Fibroblast of skin of scalp (primary cell): Measurements from ENCODE around the gene FLNB.
"Not testable (repeated sequence)": the region's sequence is repeated elsewhere in the genome, so short reads cannot be mapped to it uniquely, and the experiment has no call there.

Source experiments
- DNase-seq: peaks from one replicate; pipeline ENCODE4 v3.0.0-alpha.2; 2013

FLNB gene

GRCh38 chr3:58029842-58030584, 21.8 kb downstream of the FLNB start:
- DNase-seq, result no peak

- DNase-seq, result peak; percentile 77
Measured at GRCh38 chr3:58032186-58032585, 24.0 kb downstream of the FLNB start.

- no peak for DNase-seq
Measured at GRCh38 chr3:58034738-58035523, 26.7 kb downstream of the FLNB start.

GRCh38 chr3:58035524-58036255, 27.5 kb downstream of the FLNB start:
- DNase-seq, result peak; percentile 33

GRCh38 chr3:58036293-58037032, 28.2 kb downstream of the FLNB start:
- no peak for DNase-seq

- no peak for DNase-seq
Measured at GRCh38 chr3:58037141-58037910, 29.1 kb downstream of the FLNB start.

- DNase-seq, result peak; percentile 36
Measured at GRCh38 chr3:58038675-58039292, 30.6 kb downstream of the FLNB start.

GRCh38 chr3:58039601-58040000, 31.4 kb downstream of the FLNB start:
- DNase-seq, result no peak

- peak; percentile 46 for DNase-seq
Measured at GRCh38 chr3:58041182-58041825, 33.1 kb downstream of the FLNB start.

GRCh38 chr3:58041826-58042324, 33.7 kb downstream of the FLNB start:
- peak; percentile 95 for DNase-seq

- DNase-seq, result no peak
Measured at GRCh38 chr3:58042947-58043707, 34.9 kb downstream of the FLNB start.

- no peak for DNase-seq
Measured at GRCh38 chr3:58043933-58044332, 35.7 kb downstream of the FLNB start.

GRCh38 chr3:58044691-58045483, 36.7 kb downstream of the FLNB start:
- peak; percentile 46 for DNase-seq

- peak; percentile 96 for DNase-seq
Measured at GRCh38 chr3:58047826-58048225, 39.6 kb downstream of the FLNB start.

- no peak for DNase-seq
Measured at GRCh38 chr3:58048301-58048700, 40.1 kb downstream of the FLNB start.

GRCh38 chr3:58049143-58049785, 41.0 kb downstream of the FLNB start:
- peak; percentile 94 for DNase-seq

- peak; percentile 82 for DNase-seq
Measured at GRCh38 chr3:58051196-58051595, 43.0 kb downstream of the FLNB start.

GRCh38 chr3:58051658-58052261, 43.5 kb downstream of the FLNB start:
- DNase-seq, result not testable (repeated sequence)
